ENCODE results near the gene TACC2.

DNA sequence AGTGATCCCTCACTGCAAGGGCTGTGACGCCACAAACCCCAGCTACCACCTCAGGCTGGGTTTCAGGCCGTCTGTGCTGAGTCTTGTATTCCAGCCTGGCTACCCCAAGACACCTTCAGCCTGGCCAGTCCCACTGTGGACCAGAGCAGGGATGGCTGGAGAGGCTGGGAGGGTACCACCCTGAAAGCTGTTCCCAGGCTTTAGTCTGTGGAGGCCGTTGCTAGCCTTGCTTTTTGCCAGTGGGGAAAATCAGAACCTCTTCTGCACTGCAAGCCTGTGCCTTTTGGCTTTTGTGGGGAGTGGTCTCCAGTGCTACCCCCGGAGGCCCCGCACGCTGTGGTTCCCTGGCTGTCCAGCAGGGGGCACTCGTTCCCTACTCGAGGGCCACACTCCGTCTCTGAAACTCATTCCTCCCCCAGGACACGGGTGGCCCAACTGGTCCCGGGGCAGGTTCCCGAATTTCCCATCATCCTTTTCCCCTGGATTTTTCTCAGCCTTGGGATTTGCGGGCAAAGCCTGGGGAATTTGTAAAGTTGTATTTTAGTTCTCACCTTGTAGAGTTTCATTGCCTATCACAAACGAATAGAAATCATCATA lies 153.8 kb downstream of the TACC2 start:
- TF ChIP-seq, protein P1, sequence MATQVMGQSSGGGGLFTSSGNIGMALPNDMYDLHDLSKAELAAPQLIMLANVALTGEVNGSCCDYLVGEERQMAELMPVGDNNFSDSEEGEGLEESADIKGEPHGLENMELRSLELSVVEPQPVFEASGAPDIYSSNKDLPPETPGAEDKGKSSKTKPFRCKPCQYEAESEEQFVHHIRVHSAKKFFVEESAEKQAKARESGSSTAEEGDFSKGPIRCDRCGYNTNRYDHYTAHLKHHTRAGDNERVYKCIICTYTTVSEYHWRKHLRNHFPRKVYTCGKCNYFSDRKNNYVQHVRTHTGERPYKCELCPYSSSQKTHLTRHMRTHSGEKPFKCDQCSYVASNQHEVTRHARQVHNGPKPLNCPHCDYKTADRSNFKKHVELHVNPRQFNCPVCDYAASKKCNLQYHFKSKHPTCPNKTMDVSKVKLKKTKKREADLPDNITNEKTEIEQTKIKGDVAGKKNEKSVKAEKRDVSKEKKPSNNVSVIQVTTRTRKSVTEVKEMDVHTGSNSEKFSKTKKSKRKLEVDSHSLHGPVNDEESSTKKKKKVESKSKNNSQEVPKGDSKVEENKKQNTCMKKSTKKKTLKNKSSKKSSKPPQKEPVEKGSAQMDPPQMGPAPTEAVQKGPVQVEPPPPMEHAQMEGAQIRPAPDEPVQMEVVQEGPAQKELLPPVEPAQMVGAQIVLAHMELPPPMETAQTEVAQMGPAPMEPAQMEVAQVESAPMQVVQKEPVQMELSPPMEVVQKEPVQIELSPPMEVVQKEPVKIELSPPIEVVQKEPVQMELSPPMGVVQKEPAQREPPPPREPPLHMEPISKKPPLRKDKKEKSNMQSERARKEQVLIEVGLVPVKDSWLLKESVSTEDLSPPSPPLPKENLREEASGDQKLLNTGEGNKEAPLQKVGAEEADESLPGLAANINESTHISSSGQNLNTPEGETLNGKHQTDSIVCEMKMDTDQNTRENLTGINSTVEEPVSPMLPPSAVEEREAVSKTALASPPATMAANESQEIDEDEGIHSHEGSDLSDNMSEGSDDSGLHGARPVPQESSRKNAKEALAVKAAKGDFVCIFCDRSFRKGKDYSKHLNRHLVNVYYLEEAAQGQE (IDR thresholded peaks at IDR 0.05; ENCODE audit: insufficient read depth in 1 of 2, low read depth in 2 of 2, low read length in 2 of 2): no peak
- TF ChIP-seq POLR2AphosphoS5 (IDR thresholded peaks at IDR 0.05; ENCODE audit: low read depth, low read length): no peak
- no peak for TF ChIP-seq SIN3A (IDR thresholded peaks at IDR 0.05; ENCODE audit: borderline replicate concordance, insufficient read depth, low read length)
- TF ChIP-seq TAF1 (IDR thresholded peaks at IDR 0.05; ENCODE audit: borderline replicate concordance, insufficient read depth, low read length): no peak
- no peak for TF ChIP-seq FOXP2 (optimal IDR thresholded peaks at IDR 0.05; ENCODE audit: borderline replicate concordance, extremely low read depth, extremely low read length, insufficient read depth)

Data from PFSK-1 (cell line).